GM18517 (cell line): ENCODE data around the gene NELL1.

ENCODE experiments used
- ATAC-seq: cut with Tn5 transposase; IDR thresholded peaks from one replicate; pipeline ENCODE4 v1.9.1; 2021; ENCODE audit warnings: mild to moderate bottlenecking, moderate library complexity; ENCODE audit not compliant: unreplicated experiment

NELL1 gene

DNA sequence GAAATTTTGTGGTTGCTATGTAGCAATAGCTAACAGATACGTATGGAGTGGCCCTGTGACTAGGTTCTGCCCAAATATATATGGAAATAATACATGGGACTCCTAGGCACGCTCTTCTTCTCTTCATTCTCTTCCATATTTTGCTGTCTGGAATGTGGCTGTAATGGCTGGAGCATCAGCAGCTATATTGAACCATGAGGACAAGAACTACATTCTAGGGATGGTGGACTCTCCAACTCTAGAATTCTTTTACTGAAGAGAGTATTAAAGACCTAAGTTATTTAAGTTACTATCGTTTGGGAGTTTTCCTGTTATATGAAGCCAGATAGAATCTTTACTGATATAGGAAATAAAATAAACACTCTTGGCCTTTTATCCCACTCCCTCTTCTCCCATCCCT is 7.5 kb upstream of the NELL1 start:
- ATAC-seq, result no peak

GRCh38 chr11:20668131-20668809 is 1.1 kb upstream of the NELL1 start:
- no peak for ATAC-seq

DNA sequence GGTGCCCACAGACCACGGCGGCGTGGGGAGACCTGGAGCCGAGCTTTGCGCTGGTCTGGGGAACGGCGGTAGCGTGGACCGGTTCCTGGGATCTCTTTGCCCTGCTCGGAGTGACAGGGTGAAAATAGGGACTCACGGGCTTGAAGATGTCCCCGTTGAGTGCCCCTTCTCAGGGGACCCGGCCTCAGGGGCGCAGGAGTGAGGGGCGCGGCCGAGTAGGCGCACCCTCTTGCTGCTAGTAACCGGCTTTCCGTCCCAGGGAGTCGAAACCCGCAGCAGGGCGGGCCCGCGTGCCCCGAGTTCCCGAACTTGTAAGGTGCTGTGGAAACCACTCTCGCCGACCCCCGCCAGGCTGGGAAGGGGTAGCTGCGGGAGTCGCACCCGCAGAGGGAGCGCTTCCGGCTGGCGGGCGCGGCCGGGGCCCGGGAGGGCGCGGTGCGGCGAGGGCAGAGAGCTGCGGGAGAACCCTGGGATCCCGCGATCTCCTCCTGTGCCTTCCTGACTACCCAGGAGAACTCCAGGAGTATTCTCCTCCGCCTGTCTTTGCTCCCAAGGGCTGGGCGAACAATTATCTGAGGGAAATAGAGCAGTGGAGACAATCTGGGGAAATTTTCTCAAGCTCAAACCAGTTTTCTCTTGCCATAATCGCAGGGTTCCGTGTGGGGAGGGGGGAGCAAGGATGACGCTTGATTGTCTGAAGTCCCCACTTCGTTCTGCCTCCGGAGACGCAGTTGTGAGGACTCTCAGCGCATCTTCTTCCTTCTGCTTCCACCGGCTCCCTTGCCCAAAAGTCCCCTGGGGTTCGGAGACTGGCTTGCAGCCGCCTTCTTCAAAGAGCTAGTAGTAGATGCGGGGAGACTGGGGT is 666 bp downstream of the NELL1 start:
- no peak for ATAC-seq

DNA sequence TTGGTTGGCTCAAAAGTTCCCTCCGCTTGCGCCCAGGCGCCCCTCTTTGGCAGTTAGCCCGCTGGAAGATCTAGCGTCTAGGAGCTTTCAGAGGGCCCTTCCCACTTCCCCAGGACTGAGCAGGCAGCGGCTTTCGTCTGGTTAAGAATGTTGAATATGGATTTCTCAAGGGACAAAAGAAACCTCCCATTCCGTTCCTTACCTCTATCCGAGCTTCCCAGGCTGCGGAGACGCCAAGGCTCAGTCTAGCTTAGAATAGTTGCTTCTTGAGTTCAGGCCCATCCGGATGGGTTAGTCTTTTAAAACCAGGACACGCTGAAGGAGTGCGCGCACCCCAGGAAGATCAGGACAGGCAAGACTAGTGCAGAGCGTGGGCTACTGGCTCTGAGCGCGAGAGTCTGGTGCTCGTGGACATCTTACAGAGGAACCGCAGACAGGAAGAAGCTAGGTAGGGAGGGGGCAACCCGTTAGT is 1.6 kb downstream of the NELL1 start:
- no peak for ATAC-seq

DNA sequence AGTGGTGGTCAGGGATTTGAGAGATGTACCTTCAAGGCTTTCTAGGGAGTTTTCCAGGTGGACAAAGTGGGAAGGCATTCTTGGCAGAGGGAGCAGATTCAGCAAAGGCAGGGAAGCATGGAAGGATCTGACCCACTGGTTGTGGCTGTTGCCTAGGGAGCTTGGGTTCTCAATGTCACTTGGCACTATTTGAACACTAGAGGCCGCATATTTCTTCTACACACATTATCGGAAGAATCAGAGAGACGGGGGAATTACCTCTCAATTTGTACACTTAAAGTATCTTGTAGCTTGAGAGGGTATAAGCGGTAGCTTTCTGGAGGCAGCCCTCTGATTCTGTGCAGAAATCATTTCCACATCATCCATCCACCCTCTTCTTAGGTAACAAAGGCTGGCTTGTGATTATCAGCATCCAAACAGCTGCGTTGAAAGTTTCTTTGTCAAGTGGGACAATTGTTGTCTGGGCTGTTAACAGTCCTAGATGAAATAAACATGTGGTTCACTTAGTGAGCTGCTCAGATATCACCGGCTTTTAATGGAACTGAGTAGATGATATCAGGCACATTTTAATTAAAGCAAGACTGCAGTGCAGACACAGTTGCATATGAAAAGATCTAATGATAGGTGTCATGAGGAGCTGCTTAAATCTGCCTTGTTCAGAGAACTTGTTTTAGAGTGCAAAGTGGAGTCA is 2.6 kb downstream of the NELL1 start:
- no peak for ATAC-seq

DNA sequence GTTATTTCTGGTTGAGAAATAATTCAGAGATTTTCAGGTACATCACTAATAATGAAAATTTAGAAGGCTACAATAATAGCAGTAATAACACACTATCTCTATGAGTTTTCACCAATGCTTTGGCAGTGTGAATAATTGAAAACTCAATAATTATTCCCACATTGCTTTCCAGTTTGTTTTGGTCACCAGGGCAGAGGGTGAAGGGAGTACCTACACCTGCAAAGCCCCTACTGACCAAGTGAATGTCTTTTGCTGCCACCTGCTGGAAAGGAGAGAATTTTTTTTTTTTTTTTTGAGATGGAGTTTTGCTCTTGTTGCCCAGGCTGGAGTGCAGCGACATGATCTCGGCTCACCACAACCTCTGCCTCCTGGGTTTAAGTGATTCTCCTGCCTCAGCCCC is 3.2 kb downstream of the NELL1 start:
- ATAC-seq, result no peak

GRCh38 chr11:20676658-20677057 is 7.3 kb downstream of the NELL1 start:
- ATAC-seq, result no peak

GRCh38 chr11:20688761-20689160 is 19.4 kb downstream of the NELL1 start:
- ATAC-seq, result no peak

GRCh38 chr11:20707876-20708275 is 38.5 kb downstream of the NELL1 start:
- ATAC-seq, result no peak

GRCh38 chr11:20712912-20713311 is 43.5 kb downstream of the NELL1 start:
- no peak for ATAC-seq

DNA sequence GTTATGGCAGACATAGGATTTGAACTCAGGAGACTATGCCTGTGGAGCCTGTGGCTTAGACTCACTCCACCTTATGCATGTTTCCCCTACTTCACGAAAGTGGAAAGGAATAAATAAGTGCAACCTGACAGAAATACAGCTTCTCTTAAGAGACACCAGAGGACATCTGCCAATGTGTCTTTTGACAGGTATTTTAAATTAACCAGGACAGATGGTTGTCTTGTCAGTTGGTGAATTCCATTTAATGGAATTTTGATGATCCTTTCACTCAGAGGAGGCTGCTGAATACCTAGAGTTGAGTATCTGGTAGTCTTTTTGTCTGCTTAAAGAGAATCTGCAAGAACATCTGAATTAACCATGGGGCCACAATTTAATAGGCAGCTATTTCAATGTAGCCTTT is 46.1 kb downstream of the NELL1 start:
- no peak for ATAC-seq

- no peak for ATAC-seq
Observed at GRCh38 chr11:20715931-20716330, 46.5 kb downstream of the NELL1 start.

GRCh38 chr11:20719821-20720220 is 50.4 kb downstream of the NELL1 start:
- no peak for ATAC-seq

DNA sequence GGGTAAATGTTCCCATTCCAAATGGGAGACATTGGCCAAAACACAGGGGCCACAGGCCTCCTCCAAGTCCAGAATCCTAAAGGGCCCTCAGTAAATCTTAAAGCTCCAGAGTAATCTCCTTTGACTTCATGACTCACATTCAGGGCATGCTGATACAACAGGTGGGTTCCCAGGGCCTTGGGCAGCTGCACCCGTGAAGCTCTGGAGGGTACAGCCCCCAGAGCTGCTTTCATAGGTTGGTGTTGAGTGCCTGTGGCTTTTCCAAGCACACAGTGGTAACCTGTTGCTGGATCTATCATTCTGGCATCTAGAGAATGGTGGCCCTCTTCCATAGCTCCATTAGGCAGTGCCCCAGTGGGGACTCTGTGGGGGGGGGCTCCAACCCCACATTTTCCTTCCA is 54.0 kb downstream of the NELL1 start:
- no peak for ATAC-seq

DNA sequence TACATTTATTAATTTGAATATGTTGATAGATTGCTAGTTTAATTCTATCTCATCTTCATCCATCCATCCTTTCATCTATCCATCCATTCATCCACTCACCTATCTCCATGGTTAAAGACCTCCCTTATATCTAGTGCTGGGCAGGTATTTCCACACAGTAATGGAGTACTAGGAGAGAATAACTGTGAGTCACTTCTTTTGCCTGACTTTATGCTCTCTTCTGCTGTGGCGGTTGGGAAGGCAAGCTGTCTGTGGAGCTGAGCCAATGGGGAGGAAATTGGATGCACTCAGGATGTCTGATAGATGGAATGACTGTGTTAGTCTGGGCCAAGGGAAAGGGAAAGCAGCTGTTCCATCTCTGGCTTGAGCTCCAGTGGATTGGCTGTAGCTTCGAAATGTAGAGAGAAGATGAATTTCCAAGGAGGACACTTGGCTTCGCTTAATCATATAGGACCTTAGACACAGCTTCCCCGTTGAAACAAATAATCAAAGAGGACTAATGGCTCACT is 60.3 kb downstream of the NELL1 start:
- no peak for ATAC-seq

GRCh38 chr11:20731676-20732215 is 62.4 kb downstream of the NELL1 start:
- no peak for ATAC-seq

- no peak for ATAC-seq
Observed at GRCh38 chr11:20739107-20739506, 69.7 kb downstream of the NELL1 start.

DNA sequence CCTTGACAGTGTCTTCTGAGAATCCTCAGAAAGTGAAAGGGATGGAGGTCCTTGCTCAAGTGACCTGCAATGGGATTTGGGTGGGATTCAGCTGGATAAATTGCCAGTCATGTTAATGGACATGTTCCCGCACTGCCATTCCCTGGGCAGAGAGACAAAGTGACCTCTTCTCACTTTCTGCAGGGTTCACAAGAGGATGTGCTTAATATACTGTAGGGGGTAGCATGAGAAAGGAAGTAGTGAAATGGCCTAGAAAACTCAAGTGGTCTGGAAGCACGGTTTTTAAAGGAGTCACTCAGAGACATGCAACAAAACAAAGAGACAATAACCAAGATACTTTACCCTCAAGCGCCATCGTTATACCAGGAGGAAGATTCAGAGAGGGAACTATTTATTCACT is 70.2 kb downstream of the NELL1 start:
- ATAC-seq, result no peak

GRCh38 chr11:20754933-20755332 is 85.5 kb downstream of the NELL1 start:
- no peak for ATAC-seq

GRCh38 chr11:20759541-20759940 is 90.2 kb downstream of the NELL1 start:
- no peak for ATAC-seq

- no peak for ATAC-seq
Observed at GRCh38 chr11:20760811-20761210, 91.4 kb downstream of the NELL1 start.
